GM11168 (cell line): ENCODE results near the gene HYKK.

Experiments
- in situ Hi-C: fragments of 300-500 bp; cut with MboI; formaldehyde crosslinking; loops from one replicate; pipeline ENCODE4 v1.12.0; 2022; ENCODE audit warnings: low sequenced_read_pairs; ENCODE audit not compliant: unreplicated experiment

HYKK gene

GRCh38 chr15:78574944-78575343 is 67.6 kb downstream of the HYKK start:
- in situ Hi-C loops, result no loop called here
